KMS-11 (cell line): Measurements from ENCODE around the gene BABAM2.

Experiments
- H2AFZ ChIP-seq: fragments of 200-600 bp; sonication (generic); 2 replicates; pipeline ENCODE4 v1.6.1; 2016; ENCODE audit warnings: antibody characterized with exemption, mixed run types, low read depth
- H3K27ac ChIP-seq: fragments of 200-600 bp; sonication (generic); 2 replicates; pipeline ENCODE4 v1.6.1; 2016; ENCODE audit warnings: mild to moderate bottlenecking, mixed run types
- H3K27me3 ChIP-seq: fragments of 200-600 bp; sonication (generic); 2 replicates; pipeline ENCODE4 v1.6.1; 2017; ENCODE audit warnings: mild to moderate bottlenecking, low read depth, mixed run types, moderate library complexity; ENCODE audit not compliant: insufficient read depth
- H3K36me3 ChIP-seq: fragments of 200-600 bp; sonication (generic); 2 replicates; pipeline ENCODE4 v1.6.1; 2017; ENCODE audit warnings: mild to moderate bottlenecking, mixed run types; ENCODE audit not compliant: insufficient read depth
- H3K4me1 ChIP-seq: fragments of 200-600 bp; sonication (generic); 2 replicates; pipeline ENCODE4 v1.6.1; 2016; ENCODE audit warnings: mild to moderate bottlenecking, low read depth, mixed run types; ENCODE audit not compliant: poor library complexity, severe bottlenecking
- H3K4me2 ChIP-seq: fragments of 200-600 bp; sonication (generic); 2 replicates; pipeline ENCODE4 v1.7.0; 2016; ENCODE audit warnings: mild to moderate bottlenecking, mixed run types
- H3K4me3 ChIP-seq: fragments of 200-600 bp; sonication (generic); IDR thresholded peaks from 2 replicates; pipeline ENCODE4 v1.6.1; 2017; ENCODE audit warnings: low read depth, low read length, mixed read lengths; ENCODE audit not compliant: insufficient read depth
- H3K79me2 ChIP-seq: fragments of 200-600 bp; sonication (generic); 2 replicates; pipeline ENCODE4 v1.6.1; 2016; ENCODE audit warnings: low read depth, mixed run types; ENCODE audit not compliant: insufficient read depth
- H3K9ac ChIP-seq: fragments of 200-600 bp; sonication (generic); 2 replicates; pipeline ENCODE4 v1.6.1; 2016; ENCODE audit warnings: mild to moderate bottlenecking, mixed run types
- H4K20me1 ChIP-seq: fragments of 200-600 bp; sonication (generic); 2 replicates; pipeline ENCODE4 v1.6.1; 2016; ENCODE audit warnings: mild to moderate bottlenecking, mixed run types; ENCODE audit not compliant: insufficient read depth
- CTCF ChIP-seq: fragments of 200-600 bp; sonication (generic); conservative IDR thresholded peaks from 2 replicates; pipeline ENCODE4 v1.6.1; 2017; ENCODE audit warnings: low read depth, mild to moderate bottlenecking, antibody characterized with exemption, low read length, moderate library complexity, mixed read lengths

BABAM2 gene

GRCh38 chr2:27914041-27914804 is 23.7 kb downstream of the BABAM2 start:
- no peak overlapping the region for H3K4me2 ChIP-seq
- no peak for TF ChIP-seq CTCF
- no peaks in the 10 kb centered on the region for H3K79me2 ChIP-seq
- H2AFZ ChIP-seq: no peak overlapping the region
- H3K36me3 ChIP-seq: no peaks in the 10 kb centered on the region
- H3K4me3 ChIP-seq: no peak overlapping the region
- no peak overlapping the region for H3K27ac ChIP-seq
- H3K27me3 ChIP-seq: no peaks in the 10 kb centered on the region
- no peaks in the 10 kb centered on the region for H4K20me1 ChIP-seq
- H3K4me1 ChIP-seq: no peaks in the 10 kb centered on the region
- H3K9ac ChIP-seq: no peak overlapping the region

GRCh38 chr2:27914805-27915175 is 24.3 kb downstream of the BABAM2 start:
- H3K36me3 ChIP-seq: no peaks in the 10 kb centered on the region
- no peaks in the 10 kb centered on the region for H3K79me2 ChIP-seq
- no peaks in the 10 kb centered on the region for H4K20me1 ChIP-seq
- H3K9ac ChIP-seq: no peak overlapping the region
- H2AFZ ChIP-seq: no peak overlapping the region
- H3K4me2 ChIP-seq: no peak overlapping the region
- no peak overlapping the region for H3K27ac ChIP-seq
- TF ChIP-seq CTCF: no peak
- no peaks in the 10 kb centered on the region for H3K4me1 ChIP-seq
- H3K4me3 ChIP-seq: no peak overlapping the region
- no peaks in the 10 kb centered on the region for H3K27me3 ChIP-seq

- no peak overlapping the region for H3K27ac ChIP-seq
- no peaks in the 10 kb centered on the region for H4K20me1 ChIP-seq
- H3K79me2 ChIP-seq: no peaks in the 10 kb centered on the region
- H3K4me1 ChIP-seq: no peaks in the 10 kb centered on the region
- no peaks in the 10 kb centered on the region for H3K27me3 ChIP-seq
- no peak overlapping the region for H2AFZ ChIP-seq
- no peak overlapping the region for H3K9ac ChIP-seq
- no peak overlapping the region for H3K4me3 ChIP-seq
- no peak for TF ChIP-seq CTCF
- no peak overlapping the region for H3K4me2 ChIP-seq
- H3K36me3 ChIP-seq: no peaks in the 10 kb centered on the region
Measured at GRCh38 chr2:27915191-27915590, 24.7 kb downstream of the BABAM2 start.

GRCh38 chr2:27915874-27916273 is 25.3 kb downstream of the BABAM2 start:
- Histone ChIP-seq H2AFZ (no peak overlapping the region), H3K4me3 (no peak overlapping the region), H3K9ac (no peak overlapping the region), H3K36me3 (no peaks in the 10 kb centered on the region), H3K27ac (no peak overlapping the region), H3K27me3 (no peaks in the 10 kb centered on the region), H3K79me2 (no peaks in the 10 kb centered on the region), H3K4me2 (no peak overlapping the region), H3K4me1 (no peaks in the 10 kb centered on the region), H4K20me1 (no peaks in the 10 kb centered on the region)
- no peak for TF ChIP-seq CTCF
